SW 1271 (cell line): ENCODE data around the gene ZNF784.

Source experiments
- DNase-seq, 2 experiments: peaks; one replicate each; lab custom pipeline; 2025; lab: John Stamatoyannopoulos, UW

Gene ZNF784

DNA sequence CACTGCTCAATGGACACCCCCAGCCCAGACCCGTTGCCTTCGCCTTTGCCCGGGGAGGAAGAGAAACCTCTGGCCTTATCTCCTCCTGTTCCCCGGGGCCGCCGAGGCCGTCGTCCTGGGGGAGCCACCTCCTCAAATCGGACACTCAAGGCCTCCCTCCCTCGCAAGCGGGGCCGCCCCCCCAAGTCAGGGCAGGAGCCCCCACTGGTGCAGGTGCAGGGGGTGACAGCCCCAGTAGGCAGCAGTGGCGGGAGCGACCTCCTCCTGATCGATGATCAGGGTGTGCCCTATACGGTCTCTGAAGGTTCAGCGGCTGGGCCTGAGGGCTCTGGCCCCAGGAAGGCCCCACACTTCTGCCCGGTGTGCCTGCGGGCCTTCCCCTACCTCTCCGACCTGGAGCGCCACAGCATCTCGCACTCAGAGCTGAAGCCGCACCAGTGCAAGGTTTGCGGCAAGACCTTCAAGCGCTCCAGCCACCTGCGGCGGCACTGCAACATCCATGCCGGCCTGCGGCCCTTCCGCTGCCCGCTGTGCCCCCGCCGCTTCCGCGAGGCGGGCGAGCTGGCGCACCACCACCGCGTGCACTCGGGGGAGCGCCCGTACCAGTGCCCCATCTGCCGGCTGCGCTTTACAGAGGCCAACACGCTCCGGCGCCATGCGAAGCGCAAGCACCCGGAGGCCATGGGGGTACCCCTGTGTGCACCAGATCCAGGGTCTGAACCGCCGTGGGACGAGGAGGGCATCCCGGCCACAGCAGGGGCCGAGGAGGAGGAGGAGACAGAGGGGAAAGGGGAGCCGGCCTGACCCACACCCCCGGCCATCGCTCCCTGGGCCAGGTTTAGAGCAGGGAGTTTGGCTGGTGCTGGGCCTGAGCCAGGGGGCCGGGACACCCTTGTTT lies 22.0 kb downstream of the ZNF784 start:
- no peak for DNase-seq

DNA sequence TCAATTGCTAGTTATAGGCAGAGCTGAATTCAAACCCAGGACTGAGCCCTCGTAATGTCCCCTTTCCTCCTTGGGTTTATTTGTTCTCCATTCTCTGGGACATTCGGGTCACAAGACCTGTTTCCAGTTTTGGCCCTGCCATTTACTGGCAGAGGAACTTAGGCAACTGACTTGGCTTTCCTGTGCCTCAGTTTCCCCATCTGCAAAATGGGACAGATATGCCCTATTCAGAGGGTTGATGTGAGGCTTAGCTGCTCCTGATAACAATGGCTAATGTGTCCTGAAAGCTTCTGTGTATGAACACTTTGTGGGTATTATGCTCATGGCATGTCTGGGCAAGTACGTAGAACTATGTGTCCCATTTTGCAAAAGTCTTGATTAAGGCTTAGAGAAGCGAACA lies 23.3 kb downstream of the ZNF784 start:
- no peak for DNase-seq

DNA sequence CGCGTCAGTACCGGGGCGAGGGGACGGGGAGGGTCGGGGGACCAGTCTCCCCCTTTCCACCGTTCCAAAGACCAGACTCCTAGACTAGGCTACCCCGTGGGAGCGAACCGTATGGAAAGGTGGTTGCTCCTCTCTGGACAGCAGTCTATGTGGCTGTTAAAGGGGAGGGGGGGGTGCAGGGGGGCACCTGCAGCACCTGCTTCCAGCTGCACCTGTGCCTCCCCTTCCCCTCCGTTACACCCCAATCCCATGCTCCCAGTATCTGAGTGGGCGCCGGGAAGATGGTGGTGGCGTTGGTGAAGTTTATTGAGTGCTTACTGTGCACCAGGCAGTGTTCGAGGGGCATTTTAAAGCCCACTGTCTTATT lies 23.7 kb downstream of the ZNF784 start:
- no peak for DNase-seq

DNA sequence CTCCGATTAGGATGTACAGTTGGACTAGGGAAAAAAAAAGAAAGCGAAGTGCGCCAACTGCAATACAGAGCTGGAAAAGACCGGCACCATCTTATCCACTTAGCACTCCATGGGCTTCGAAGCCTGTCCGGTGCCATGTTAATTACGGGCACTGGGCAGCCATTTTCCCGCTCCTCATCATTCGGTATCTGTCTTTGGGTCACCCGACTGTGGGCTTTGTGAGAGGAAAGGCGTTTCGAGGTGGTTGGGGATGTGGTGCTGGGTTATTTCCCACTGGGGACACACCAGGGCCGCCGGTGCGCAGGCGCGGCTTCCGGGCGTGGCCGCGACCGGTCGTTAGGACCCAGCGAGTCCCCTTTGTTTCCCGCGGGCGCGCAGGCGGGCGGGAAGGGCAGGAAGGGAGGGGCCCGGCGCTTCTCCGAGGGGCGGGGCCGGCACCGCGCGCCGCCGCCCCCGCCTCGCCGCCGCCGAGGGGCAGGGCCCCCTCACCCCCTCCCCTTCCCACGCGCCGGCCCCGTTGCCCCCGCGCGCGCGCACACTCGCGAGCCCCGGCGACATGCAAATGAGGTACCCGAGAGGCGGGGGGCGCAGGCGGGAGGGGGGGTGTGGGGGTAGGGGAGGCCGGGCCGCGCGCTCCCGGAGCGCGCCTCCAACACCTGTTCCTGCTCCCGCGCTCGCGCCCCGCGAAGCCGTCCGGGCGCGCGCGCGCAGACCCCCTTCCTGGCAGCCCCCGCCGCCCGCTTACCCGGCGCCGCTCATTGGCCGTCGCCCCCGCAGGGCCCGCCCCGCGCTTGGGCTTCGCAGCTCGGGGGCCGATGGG lies 24.3 kb downstream of the ZNF784 start, which contains the start of gene ZNF524:
ZNF524 (plus strand) TSS at position 447 of the 820 bp plus-strand sequence. CDS start 1,825 bp downstream, outside the sequence.
- DNase-seq: peak; percentile 39 to 85

DNA sequence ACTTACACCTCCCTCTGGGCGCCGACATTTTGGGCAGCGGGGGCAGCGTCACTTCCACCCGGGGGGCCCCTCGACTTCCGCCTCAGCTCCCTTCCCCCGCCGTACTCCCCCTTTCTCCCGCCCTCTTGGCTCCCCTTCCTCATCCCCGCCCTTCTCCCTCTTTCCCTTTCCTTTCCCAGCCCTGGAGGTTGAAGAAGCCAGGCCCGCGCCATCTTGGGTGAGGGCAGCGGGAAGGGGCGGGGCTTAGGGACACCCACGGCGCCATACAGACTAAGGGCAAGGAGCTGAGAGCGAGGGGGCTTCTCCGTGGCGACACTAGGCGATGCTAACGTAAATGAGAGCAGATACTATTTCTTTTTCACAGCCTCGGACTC lies 24.9 kb downstream of the ZNF784 start, which contains the start of gene FIZ1:
FIZ1 (minus strand) TSS at position 50 of the 374 bp plus-strand sequence. CDS start 1,652 bp downstream, outside the sequence.
- DNase-seq: peak; percentile 77 to 92

DNA sequence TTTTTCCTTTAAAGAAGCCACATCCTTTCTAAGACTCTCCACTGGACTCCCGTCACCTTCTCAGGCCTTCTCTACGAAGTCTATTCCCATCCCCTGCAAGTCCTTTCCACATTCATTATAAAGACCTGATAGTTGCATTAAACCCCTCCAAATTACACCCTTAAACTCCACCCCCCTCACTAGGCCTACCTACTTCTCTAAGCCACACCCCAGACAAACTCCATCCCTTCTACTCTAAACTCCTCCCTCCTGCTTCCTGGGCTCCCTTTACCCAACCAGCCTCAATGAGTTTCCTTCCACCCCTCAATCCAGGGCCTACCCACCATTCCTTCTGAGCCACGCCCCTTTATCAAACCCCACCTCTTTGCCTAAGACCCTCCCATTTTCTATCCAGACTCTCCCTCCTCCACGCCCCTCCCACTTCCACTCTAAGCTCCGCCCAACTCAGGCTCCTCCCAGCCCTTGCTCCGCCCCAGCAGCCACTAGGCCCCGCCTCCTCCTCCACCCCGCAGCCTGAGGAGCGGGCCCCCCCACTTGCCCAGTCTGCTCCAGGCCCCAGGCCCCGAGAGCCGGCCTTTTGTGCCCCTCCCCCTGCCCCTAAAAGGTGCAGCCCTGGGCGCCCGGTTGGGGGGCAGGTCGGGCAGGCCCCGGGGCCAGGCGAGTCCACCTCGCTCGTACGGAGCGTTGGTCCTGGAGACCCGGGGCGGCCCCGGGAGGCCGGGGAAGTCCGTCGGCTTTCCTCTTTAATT lies 25.5 kb downstream of the ZNF784 start:
- DNase-seq: peak; percentile 44 to 81

DNA sequence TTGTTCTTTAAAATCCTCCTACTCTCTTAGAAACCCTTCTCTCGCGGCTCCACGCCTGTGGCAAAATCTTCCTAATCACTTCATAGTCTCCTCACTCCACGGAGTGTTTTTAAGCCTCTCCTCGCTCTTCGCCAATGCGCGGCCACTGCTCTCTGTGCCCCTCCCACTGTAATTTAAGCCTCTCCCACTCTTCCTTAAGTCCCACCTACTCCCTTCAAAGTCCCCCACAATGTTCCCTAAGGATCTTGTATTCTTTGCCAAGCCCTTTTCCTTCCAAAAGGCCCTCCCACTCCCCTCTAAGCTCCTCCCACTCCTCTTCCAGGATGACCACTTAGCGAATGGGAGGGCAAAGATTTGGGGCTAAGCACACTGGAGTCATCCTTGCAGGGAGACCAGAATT lies 26.3 kb downstream of the ZNF784 start:
- DNase-seq: no peak

DNA sequence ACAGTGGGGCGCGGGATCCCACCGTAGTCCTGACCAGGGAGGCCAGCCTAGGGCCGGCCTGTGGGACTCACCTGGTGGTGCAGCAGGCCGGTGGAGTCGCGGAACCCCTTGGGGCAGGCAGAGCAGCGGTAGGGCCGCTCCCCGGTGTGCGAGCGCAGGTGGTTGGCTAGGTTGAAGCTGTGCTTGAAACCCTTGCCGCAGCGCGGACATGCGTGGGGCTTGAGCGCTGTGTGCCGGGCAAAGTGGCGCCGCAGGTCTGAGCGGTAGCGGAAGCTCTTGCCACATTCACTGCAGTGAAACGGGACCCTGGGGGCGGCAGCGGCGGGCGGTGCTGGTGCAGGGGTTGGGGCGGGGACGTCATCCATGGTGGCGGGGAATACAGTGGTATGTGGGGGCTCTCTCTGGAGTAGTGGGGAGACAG lies 26.9 kb downstream of the ZNF784 start:
- no peak for DNase-seq

DNA sequence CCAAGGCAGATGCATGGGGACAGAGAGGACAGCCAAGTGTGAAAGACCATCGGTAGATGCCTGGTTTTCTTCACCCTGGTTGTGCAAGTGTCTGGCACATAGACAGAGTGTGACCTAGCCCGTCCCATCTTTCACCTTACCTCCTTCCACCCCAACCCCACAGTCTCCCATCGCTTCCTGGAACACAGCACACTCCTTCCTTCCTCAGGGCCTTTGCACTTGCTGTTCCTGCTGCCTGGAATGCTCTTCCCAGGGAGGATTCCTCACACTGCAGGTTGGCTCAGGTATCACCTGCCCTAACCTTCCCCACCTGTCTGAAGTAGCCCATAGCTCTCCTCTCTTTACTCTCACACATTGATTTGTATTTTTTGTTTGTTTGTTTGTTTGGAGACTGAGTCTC lies 28.1 kb downstream of the ZNF784 start:
- no peak for DNase-seq

DNA sequence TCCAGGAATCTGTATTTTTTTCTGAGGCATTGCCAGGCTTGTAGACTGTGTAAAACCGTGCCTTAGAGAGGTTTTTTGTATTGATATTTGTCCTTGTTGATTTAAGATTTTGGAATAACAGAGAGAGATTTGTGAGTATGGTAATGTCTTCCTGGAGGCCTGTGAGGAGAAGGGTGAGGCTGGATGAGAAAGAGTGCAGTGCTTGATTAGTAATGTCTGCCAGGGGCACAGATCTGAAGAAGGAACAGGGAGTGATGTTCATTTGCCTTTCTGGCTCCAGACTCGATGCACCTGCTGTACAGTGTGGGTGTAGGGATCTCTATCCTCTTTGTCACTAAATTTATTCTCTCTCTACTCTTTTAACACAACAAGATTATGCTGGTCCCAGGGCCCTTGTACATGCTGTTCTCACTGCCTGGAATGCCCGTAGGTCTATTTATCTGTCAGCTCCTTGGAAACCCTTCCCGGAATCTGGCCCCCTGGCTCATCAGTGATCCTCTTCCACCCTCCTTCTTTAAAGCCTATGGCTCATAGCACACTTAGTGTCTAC lies 29.3 kb downstream of the ZNF784 start:
- DNase-seq: no peak

DNA sequence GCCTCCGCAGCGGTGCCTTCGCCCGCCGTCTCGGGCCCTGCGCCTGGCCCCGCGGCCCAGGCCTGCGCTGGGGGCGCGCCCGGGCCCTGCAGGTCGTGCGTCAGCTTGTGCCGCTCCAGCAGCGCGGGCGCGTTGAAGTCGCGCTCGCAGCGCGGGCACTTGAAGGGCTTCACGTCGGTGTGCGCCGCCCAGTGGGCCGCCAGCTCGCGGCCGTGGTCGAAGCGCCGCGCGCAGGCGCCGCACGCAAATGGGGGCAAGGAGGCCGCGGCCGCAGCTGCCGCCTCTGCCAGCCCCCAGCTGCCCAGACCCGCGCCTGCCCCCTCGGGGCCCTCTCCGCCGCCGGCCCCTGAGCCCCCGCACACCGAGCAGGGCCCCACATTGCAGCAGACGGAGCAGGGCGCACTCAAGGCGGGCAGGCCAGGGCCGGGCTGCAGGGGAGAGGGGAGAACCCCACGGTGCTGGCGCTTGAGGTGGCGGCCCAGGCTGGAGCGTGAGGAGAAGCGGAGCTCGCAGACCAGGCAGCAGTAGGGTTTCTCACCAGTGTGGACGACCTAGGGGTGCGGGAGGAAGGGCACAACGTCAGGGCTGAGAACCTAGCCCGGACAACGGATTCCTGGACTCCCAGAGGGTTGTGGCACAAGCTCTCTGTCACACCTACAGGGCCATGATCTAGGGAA lies 31.1 kb downstream of the ZNF784 start:
- DNase-seq: no peak

DNA sequence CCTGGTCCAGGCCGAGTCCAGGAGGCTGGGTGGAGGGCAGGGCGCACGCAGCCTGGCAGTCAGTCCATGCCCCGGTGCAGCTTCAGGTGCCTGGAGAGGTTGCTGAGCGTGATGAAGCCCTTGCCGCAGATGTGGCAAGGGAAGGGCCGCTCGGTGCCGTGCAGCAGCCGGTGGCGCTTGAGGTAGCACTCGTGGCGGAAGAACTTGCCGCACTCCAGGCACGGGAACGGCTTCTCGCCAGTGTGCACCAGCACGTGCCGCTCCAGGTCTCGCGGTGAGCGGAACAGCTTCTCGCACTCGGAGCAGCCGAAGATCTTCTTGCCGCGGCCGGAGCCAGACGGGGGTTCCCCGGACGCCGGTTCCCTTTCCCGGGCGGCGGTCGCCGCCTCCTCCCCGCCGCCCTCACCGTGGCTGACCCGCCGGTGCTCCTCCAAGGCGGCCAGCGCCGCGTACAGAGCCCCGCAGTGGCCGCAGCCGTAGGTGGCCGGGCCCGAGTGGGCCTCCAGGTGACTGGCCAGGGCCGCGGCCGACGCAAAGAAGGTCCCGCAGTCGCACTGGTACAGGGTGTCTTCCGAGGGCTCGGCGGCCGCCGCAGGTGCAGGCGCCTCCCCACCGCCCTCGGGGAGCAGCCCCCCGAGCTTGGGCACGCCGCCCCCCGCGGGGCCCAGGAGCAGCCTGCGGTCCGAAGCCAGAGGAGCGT lies 31.8 kb downstream of the ZNF784 start:
- DNase-seq: no peak

DNA sequence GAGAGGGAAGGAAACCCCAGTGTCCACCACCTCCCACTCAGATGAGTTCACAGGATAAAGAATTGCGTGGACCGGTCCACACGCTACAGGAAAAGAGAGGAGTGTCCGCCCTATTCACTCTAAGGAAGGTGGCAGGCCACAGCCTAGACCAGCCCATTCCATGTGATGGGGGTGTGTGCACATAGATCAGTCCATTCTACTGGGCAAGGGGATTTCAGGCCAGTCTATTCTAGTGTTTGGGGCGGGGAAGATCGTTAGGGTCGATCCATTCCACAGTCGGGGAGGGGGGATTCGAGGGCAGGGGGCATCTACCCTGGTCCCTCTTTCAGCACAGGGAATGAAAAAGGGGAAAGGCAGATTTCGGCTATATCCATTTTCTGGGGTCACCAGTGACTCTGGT lies 32.8 kb downstream of the ZNF784 start:
- no peak for DNase-seq

DNA sequence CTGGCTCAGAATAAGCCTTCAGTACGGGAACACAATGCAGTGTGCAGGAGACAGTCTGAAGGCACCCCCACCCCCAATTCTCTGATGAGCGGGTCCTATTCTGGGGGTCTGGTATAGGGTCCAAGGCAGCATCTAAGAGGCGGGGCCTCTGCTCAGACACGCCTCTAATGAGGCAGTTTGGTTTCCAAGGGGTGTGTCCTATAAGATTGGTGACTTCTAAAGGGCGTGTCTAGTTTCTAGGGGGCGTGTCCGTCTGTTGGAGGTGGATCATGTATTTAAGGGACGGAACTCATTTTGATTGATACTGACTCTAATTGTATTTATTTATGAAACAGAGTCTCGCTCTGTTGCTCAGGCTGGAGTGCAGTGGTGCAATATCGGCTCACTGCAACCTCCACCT lies 33.7 kb downstream of the ZNF784 start:
- DNase-seq: peak in 1 of 2 experiments; percentile 26

DNA sequence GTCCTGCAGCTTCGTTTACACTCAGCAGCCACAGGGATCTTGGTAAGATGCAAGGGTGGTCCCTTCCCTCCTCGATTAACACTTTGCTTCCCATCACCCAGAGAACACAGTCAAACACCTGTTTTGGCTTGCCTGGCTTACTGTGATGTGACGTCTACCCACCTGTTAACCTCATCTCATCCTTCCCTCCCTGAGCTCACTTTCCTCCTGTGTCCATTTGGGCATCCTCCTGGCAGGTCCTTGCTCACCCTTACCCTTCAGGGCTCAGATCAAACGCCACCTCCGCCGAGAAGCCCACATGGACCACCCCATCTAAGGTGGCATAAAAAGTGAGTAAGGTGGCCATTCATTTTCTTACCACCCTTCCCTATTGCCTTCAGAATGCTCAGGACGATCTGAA lies 34.3 kb downstream of the ZNF784 start:
- DNase-seq: no peak

DNA sequence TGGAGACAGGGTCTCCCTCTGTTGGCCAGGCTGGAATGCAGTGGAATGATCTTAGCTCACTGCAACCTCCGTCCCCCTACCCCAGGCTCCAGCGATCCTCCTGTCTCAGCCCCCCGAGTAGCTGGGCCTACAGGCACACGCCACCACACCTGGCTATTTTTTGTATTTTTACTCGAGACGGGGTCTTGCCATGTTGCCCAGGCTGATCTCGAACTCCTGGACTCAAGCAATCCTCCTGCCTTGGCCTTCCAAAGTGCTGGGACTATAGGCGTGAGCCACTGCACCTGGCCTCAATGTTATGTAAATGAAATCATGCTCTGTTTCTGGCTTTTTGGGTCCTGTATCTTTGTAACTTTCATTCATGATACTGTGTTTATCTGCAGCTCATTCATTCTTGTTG lies 35.6 kb downstream of the ZNF784 start:
- DNase-seq: no peak

DNA sequence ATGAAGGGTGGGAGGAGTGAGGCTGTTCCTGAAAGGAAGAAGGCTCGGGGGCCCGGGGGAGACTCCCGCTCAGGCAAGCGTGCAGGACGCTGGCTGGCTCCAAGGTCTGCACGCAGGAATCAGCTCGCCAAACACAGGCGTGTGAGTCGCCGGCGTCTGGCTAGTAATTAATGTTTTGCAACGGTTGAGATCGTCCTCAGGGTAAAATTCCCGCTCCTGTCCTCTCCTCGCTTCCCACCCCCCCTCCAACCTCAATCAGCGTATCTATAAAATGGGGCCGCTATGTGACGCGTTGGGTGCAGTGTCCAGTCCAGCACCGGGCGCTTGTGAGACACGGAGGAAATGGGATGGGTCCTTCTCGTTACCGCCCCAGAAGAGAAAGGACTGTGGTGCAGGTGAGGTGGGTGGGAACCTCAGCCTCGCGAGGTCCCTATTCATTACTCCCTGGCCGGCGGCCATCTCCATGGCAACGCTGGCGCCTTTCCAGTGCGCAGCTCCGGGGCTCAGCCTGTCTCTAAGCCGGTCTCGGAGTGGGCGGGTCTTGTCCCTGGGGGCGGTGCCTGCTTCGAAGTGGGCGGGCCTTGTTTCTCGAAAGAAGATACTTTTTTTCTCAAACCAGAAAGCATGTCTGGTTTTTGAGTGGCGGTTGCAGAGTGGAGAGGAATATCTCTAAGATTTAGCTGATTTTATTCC lies 37.2 kb downstream of the ZNF784 start:
- DNase-seq: peak in 1 of 2 experiments; percentile 27

DNA sequence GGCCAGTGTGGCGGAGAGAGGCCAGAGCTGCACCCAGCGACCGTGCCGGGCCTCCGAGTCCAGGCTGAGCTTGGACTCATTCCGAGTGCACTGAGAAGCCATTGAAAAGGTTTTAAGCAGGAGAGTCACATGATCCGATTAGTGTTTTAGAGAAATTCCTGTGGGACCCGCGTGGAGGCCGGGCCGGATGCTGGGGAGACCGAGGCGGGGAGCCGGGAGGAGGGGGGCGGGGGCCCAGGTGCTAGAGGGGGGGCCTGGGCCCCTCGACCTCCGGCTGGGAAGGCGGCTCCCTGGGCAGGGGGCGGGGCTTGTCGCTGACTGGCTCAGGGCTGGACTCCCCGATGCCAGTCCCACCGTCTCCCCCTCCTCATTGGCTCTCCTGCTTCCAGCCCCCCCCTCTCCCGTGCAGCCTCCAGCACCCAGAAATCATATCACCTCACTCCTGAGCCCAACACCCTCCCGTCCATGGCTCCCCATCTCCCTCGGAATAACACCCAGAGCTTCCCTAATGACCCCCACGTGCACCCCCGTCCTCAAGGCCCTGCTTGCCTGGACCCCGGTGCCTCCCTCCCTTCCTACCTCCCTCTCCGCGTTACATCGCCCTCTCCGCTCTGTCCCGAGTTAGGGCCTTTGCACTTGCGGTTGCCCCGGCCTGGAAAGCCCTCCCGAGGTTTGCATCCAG lies 38.6 kb downstream of the ZNF784 start:
- DNase-seq: no peak

DNA sequence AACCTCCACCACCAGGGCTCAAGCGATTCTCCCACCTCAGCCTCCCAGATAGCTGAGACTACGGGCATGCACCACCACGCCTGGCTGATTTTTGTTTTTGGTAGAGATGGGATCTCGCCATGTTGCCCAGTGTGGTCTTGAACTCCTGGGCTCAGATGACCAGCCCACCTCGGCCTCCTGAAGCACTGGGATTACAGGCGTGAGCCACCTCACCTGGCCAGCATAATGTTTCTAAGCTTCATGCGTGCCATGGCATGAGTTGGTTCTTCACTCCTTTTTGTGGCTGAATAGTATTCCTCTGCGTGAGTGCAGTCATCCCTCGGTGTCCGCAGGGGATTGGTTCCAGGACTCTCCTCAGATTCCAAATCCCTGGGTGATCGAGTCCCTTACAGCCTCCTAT lies 39.5 kb downstream of the ZNF784 start:
- DNase-seq: no peak
